Activated CD4-positive, alpha-beta T cell treated with anti-CD3 and anti-CD28 coated beads, Interleukin-2, amount 50 U/mL, for 24 hours (primary cell): ENCODE results near the gene RELA.

Experiments used
- DNase-seq, 2 donors: peaks; one replicate each; pipeline ENCODE4 v3.0.0-alpha.2; 2020; ENCODE audit warnings: low read depth in 1 of 2, low spot score in 1 of 2

RELA gene

GRCh38 chr11:65615229-65615949, 47.3 kb downstream of the RELA start, which contains the start of gene PCNX3:
TSS of gene PCNX3 (plus strand) at chr11:65615776. CDS start at chr11:65616312, 536 bp downstream.
- peak; percentile 98 to 100 for DNase-seq

GRCh38 chr11:65613091-65613928, 49.4 kb downstream of the RELA start:
- no peak for DNase-seq

GRCh38 chr11:65612691-65613090, 50.0 kb downstream of the RELA start:
- no peak for DNase-seq

GRCh38 chr11:65611758-65612603, 50.7 kb downstream of the RELA start:
- DNase-seq = no peak

- DNase-seq = no peak
Measured at GRCh38 chr11:65611028-65611757, 51.5 kb downstream of the RELA start.

GRCh38 chr11:65610404-65610803, 52.3 kb downstream of the RELA start:
- DNase-seq = no peak

GRCh38 chr11:65609665-65610064, 53.1 kb downstream of the RELA start:
- DNase-seq = no peak

GRCh38 chr11:65609229-65609628, 53.5 kb downstream of the RELA start:
- DNase-seq = no peak

GRCh38 chr11:65607614-65608426, 54.9 kb downstream of the RELA start:
- no peak for DNase-seq

GRCh38 chr11:65606876-65607613, 55.7 kb downstream of the RELA start:
- no peak for DNase-seq

GRCh38 chr11:65604258-65604657, 58.5 kb downstream of the RELA start:
- no peak for DNase-seq
